K562 (cell line): Measurements from ENCODE around the gene MAST3. TPM values are rescaled to one million over a fixed set of nuclear protein-coding genes. Genes with fewer than 3 reads are reported as not detected.

Experiments used
- CHD1 ChIP-seq: fragments of 200-600 bp; sonication (generic); IDR thresholded peaks from one replicate; pipeline ENCODE4 v1.6.1; 2012; ENCODE audit warnings: mild to moderate bottlenecking, moderate library complexity, low read length, inconsistent platforms
- EP400 ChIP-seq: fragments of 450-650 bp; IDR thresholded peaks from 2 replicates; pipeline ENCODE4 v1.6.1; 2017; ENCODE audit warnings: antibody characterized with exemption, mild to moderate bottlenecking, moderate library complexity
- MNT ChIP-seq, 2 experiments: fragments of 450-650 bp; conservative IDR thresholded peaks; 2 replicates each; pipeline ENCODE4 v1.6.1; 2017; ENCODE audit warnings: mild to moderate bottlenecking in 2 of 2, moderate library complexity in 2 of 2
- MTA3 ChIP-seq: fragments of 450-650 bp; formaldehyde crosslinking; IDR thresholded peaks from 2 replicates; pipeline ENCODE4 v1.6.1; 2017; ENCODE audit warnings: mild to moderate bottlenecking, borderline replicate concordance
- POLR2B ChIP-seq: fragments of 450-650 bp; IDR thresholded peaks from 2 replicates; pipeline ENCODE4 v1.6.1; 2018; ENCODE audit warnings: low read depth; ENCODE audit not compliant: partially characterized antibody
- PTBP1 ChIP-seq: fragments of 200-400 bp; formaldehyde crosslinking; IDR thresholded peaks from 2 replicates; pipeline ENCODE4 v1.6.1; 2017; ENCODE audit warnings: low read depth, low read length
- RBFOX2 ChIP-seq: fragments of 200-400 bp; formaldehyde crosslinking; IDR thresholded peaks from 2 replicates; pipeline ENCODE4 v1.6.1; 2017; ENCODE audit warnings: low read depth, mild to moderate bottlenecking, low read length, moderate library complexity
- RBM25 ChIP-seq: fragments of 200-400 bp; formaldehyde crosslinking; IDR thresholded peaks from 2 replicates; pipeline ENCODE4 v1.6.1; 2018; ENCODE audit warnings: low read length, low read depth, moderate library complexity; ENCODE audit not compliant: severe bottlenecking
- TBL1XR1 ChIP-seq, 2 experiments: IDR thresholded peaks; 2 replicates each; pipeline ENCODE4 v1.6.1; 2012; ENCODE audit warnings: improper control_type of control experiment in 2 of 2, low read length in 2 of 2, mild to moderate bottlenecking in 1 of 2
- TGIF2 ChIP-seq: sonication (generic); formaldehyde crosslinking; IDR thresholded peaks from 2 replicates; pipeline ENCODE4 v1.8.1; 2022; ENCODE audit warnings: mild to moderate bottlenecking, missing genetic modification reagents, moderate library complexity
- ZBTB7A ChIP-seq: IDR thresholded peaks from 2 replicates; pipeline ENCODE4 v1.6.1; 2011; ENCODE audit warnings: low read depth, mild to moderate bottlenecking, low read length, moderate library complexity, borderline replicate concordance; ENCODE audit not compliant: control insufficient read depth
- ZFP91 ChIP-seq: sonication (generic); formaldehyde crosslinking; IDR thresholded peaks from 2 replicates; pipeline ENCODE4 v1.8.0; 2022; ENCODE audit warnings: mild to moderate bottlenecking, missing genetic modification reagents
- ZNF232 ChIP-seq: sonication (generic); formaldehyde crosslinking; IDR thresholded peaks from 2 replicates; pipeline ENCODE4 v1.8.0; 2022; ENCODE audit warnings: mild to moderate bottlenecking, missing genetic modification reagents
- ZNF263 ChIP-seq: sonication (generic); formaldehyde crosslinking; IDR thresholded peaks from 2 replicates; pipeline ENCODE4 v1.8.0; 2022; ENCODE audit warnings: mild to moderate bottlenecking, missing genetic modification reagents, borderline replicate concordance
- polyA plus RNA-seq, 8 experiments: library from polyadenylated mRNA; depleted of rRNA in 4 of 8; stranded (reverse) in 5 of 8; unstranded in 3 of 8; fragments of >200 nt; fragmentation: Nextera tagmentation in 2 of 8; fragmentation: Illumina TruSeq in 1 of 8; extraction: Ambion mirVana in 2 of 8; extraction: Trizol in 1 of 8; gene quantifications; 2 replicates each; pipeline versions ENCODE4 v1.2.1 to v1.2.3, GENCODE V29; 2011 to 2014; ENCODE audit warnings: inconsistent platforms in 1 of 8, missing spikeins in 1 of 8
- total RNA-seq, 7 experiments: library from RNA; depleted of rRNA in 6 of 7; stranded (reverse); fragments of >200 nt in 6 of 7; fragmentation: Illumina TruSeq in 2 of 7; extraction: Trizol in 2 of 7; gene quantifications; 2 replicates each; pipeline versions ENCODE4 v1.2.1 to v1.2.3, GENCODE V29; 2011 to 2021; ENCODE audit warnings: low replicate concordance in 1 of 7
- TF ChIP-seq, protein P1 (sequence below): sonication (generic); formaldehyde crosslinking; IDR thresholded peaks from 2 replicates; pipeline ENCODE4 v1.8.1; 2023; ENCODE audit warnings: mild to moderate bottlenecking, missing genetic modification reagents
- TF ChIP-seq, protein P2 (sequence below), 2 experiments: fragments of 450-650 bp in 1 of 2; sonication (generic) in 1 of 2; formaldehyde crosslinking in 1 of 2; IDR thresholded peaks in 1 of 2; conservative IDR thresholded peaks in 1 of 2; 2 replicates each; pipeline versions ENCODE4 v1.6.1 to v1.8.1; 2016 to 2023; ENCODE audit warnings: mild to moderate bottlenecking in 2 of 2, moderate library complexity in 2 of 2, inconsistent platforms in 1 of 2, missing genetic modification reagents in 1 of 2
- TF ChIP-seq, protein P3 (sequence below), 2 experiments: fragments of 250-450 bp in 1 of 2; fragments of 450-650 bp in 1 of 2; sonication (Bioruptor Pico) in 1 of 2; IDR thresholded peaks; 2 replicates each; pipeline versions ENCODE4 v1.6.1 to v1.8.0; 2016 to 2021; ENCODE audit warnings: mild to moderate bottlenecking in 2 of 2, moderate library complexity in 2 of 2, missing compliant biosample characterization in 1 of 2, missing genetic modification characterization in 1 of 2

Gene MAST3
- total and polyA plus RNA-seq, 9 of the 15 experiments (the other 6 are each of a cell fraction or from before 2014, with no cell fraction given): 0.94 to 9.9 (median 2.4) TPM

- TF ChIP-seq RBFOX2 (peak; percentile 68), TGIF2 (CRISPR knock-in tag) (0 out of 2 replicates have a peak, but pooled peaks have one; percentile 39), ZFP91 (CRISPR knock-in tag) (peak; percentile 65), RBM25 (peak; percentile 65), POLR2B (peak; percentile 32), EP400 (peak; percentile 80), ZNF232 (0 out of 2 replicates have a peak, but pooled peaks have one; percentile 33), ZBTB7A (peak; percentile 68; the same call in 1 of the 2 replicates), MTA3 (no peak), PTBP1 (peak; percentile 88; the same call in 1 of the 2 replicates), ZNF263 (CRISPR knock-in tag) (0 out of 2 replicates have a peak, but pooled peaks have one; percentile 11), CHD1 (peak; percentile 61), TBL1XR1 (IDR thresholded peaks at IDR 0.05; ENCODE audit: low read length in 2 of 2) (0 out of 4 replicates have a peak, but pooled peaks of 1 of the 2 experiments have one; percentile 34), MNT (conservative IDR thresholded peaks at IDR 0.05) (peak; percentile 9 to 17; a peak in 1 of 4 replicates)
- TF ChIP-seq, protein P1, sequence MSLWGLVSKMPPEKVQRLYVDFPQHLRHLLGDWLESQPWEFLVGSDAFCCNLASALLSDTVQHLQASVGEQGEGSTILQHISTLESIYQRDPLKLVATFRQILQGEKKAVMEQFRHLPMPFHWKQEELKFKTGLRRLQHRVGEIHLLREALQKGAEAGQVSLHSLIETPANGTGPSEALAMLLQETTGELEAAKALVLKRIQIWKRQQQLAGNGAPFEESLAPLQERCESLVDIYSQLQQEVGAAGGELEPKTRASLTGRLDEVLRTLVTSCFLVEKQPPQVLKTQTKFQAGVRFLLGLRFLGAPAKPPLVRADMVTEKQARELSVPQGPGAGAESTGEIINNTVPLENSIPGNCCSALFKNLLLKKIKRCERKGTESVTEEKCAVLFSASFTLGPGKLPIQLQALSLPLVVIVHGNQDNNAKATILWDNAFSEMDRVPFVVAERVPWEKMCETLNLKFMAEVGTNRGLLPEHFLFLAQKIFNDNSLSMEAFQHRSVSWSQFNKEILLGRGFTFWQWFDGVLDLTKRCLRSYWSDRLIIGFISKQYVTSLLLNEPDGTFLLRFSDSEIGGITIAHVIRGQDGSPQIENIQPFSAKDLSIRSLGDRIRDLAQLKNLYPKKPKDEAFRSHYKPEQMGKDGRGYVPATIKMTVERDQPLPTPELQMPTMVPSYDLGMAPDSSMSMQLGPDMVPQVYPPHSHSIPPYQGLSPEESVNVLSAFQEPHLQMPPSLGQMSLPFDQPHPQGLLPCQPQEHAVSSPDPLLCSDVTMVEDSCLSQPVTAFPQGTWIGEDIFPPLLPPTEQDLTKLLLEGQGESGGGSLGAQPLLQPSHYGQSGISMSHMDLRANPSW: no peak
- TF ChIP-seq, protein P2, sequence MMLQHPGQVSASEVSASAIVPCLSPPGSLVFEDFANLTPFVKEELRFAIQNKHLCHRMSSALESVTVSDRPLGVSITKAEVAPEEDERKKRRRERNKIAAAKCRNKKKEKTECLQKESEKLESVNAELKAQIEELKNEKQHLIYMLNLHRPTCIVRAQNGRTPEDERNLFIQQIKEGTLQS (IDR thresholded peaks at IDR 0.05): no peak
- TF ChIP-seq, protein P2 (CRISPR knock-in tag; conservative IDR thresholded peaks at IDR 0.05): 0 out of 2 replicates have a peak, but pooled peaks have one; percentile 2
- TF ChIP-seq, protein P3, sequence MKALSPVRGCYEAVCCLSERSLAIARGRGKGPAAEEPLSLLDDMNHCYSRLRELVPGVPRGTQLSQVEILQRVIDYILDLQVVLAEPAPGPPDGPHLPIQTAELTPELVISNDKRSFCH (CRISPR knock-in tag; IDR thresholded peaks at IDR 0.05): no peak
- TF ChIP-seq, protein P3 (tag; IDR thresholded peaks at IDR 0.05): 0 out of 2 replicates have a peak, but pooled peaks have one; percentile 17
Observed at GRCh38 chr19:18193388-18194180, 96.0 kb downstream of the MAST3 start (continued).
